Breast epithelium (tissue), 4 donors: Measurements from ENCODE around the gene UFSP1. TPM values are rescaled to one million over a fixed set of nuclear protein-coding genes. Genes with fewer than 3 reads are reported as not detected.

Experiments
- DNase-seq, 2 donors: peaks; one replicate each; pipeline ENCODE4 v3.0.0-alpha.2; 2019; ENCODE audit warnings: low spot score in 2 of 2
- H3K27ac ChIP-seq, 2 donors: fragments of 200-600 bp; sonication (generic) in 1 of 2; one replicate each; pipeline ENCODE4 v1.5.1; 2016 to 2019; ENCODE audit warnings: mild to moderate bottlenecking in 1 of 2
- H3K27me3 ChIP-seq, 2 donors: fragments of 200-600 bp; sonication (generic) in 1 of 2; one replicate each; pipeline versions ENCODE4 v1.5.1 to v1.6.0; 2017 to 2019; ENCODE audit warnings: control low read depth in 1 of 2, mild to moderate bottlenecking in 1 of 2
- H3K36me3 ChIP-seq: fragments of 200-600 bp; one replicate; pipeline ENCODE4 v1.5.1; 2019
- H3K4me1 ChIP-seq, 2 donors: fragments of 200-600 bp; sonication (generic); one replicate each; pipeline ENCODE4 v1.5.1; 2016 to 2019; ENCODE audit warnings: control low read depth in 1 of 2
- H3K4me3 ChIP-seq, 3 donors: fragments of 200-600 bp; sonication (generic); 1 replicate in 2 of 3; 2 replicates in 1 of 3; pipeline ENCODE4 v1.5.1; 2016 to 2019; ENCODE audit warnings: mild to moderate bottlenecking in 3 of 3, moderate library complexity in 2 of 3
- H3K9me3 ChIP-seq, 2 donors: fragments of 200-600 bp; sonication (generic) in 1 of 2; one replicate each; pipeline ENCODE4 v1.5.1; 2016 to 2019; ENCODE audit warnings: control low read depth in 1 of 2
- POLR2A ChIP-seq: fragments of 450-650 bp; IDR thresholded peaks from one replicate; pipeline ENCODE4 v1.6.1; 2016; ENCODE audit warnings: antibody characterized with exemption, mild to moderate bottlenecking, moderate library complexity
- POLR2AphosphoS5 ChIP-seq, 3 donors: sonication (generic); formaldehyde crosslinking; IDR thresholded peaks; one replicate each; pipeline ENCODE4 v1.6.1; 2017; ENCODE audit warnings: antibody characterized with exemption in 3 of 3
- intact Hi-C: fragments of 100-400 bp; cut with DNase I; formaldehyde crosslinking; loops from one replicate; pipeline ENCODE4 v1.15.1; 2023; ENCODE audit warnings: low total_unique reads
- total RNA-seq, 3 donors: library from RNA; depleted of rRNA; stranded (reverse); fragments of >200 nt; gene quantifications; one replicate each; pipeline ENCODE4 v1.1.0, GENCODE V29; 2016
- TF ChIP-seq, protein P1 (sequence below), 3 donors: fragments of 450-650 bp; IDR thresholded peaks; one replicate each; pipeline ENCODE4 v1.5.1; 2016 to 2017; ENCODE audit warnings: antibody characterized with exemption in 3 of 3, mild to moderate bottlenecking in 3 of 3, moderate library complexity in 3 of 3

Gene UFSP1
- total RNA-seq, 3 donors from 2014 or later: 2.9 to 4.2 (median 3.7) TPM

DNA sequence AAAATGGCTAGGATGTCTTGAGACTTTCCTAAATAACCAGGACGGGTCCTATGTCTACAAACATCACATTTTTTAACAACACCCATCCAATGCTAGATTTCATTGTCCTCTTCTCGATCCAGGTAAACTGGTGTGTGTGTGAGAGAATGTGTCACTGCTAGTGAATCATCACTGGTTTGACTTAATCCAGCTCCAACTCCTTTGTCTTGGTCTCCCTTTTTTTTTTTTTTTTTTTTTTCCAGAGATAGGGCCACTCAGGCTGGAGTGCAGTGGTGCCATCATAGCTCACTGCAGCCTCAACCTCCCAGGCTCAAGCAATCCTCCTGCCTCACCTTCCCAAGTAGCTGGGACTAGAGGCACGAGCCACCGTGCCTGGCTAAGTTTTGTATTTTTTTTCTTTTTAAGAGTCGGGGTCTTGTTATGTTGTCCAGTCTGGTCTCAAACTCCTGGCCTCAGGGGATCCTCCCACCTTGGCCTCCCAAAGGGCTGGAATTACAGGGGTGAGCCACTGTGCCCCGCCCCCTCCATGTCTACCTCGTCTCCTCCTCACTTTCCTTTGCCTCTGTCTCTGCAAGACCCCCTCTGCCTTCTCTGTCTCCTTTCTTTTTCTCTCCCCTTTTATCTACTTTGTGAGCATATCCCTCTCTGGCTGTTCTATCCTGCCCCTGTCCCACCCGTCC is 2.2 kb upstream of the UFSP1 start:
- Histone ChIP-seq H3K4me1 (peaks cover 0 to 10% of the 10 kb centered on the region in 2 donors), H3K36me3 (peaks cover 4% of the 10 kb centered on the region), H3K27me3 (peaks cover 4 to 16% of the 10 kb centered on the region in 2 donors), H3K27ac (peak overlapping the region; percentile 80 to 95), H3K4me3 (no peak overlapping the region), H3K9me3 (no peaks in the 10 kb centered on the region)
- no peak for TF ChIP-seq POLR2AphosphoS5 (IDR thresholded peaks at IDR 0.05)
- TF ChIP-seq, protein P1, sequence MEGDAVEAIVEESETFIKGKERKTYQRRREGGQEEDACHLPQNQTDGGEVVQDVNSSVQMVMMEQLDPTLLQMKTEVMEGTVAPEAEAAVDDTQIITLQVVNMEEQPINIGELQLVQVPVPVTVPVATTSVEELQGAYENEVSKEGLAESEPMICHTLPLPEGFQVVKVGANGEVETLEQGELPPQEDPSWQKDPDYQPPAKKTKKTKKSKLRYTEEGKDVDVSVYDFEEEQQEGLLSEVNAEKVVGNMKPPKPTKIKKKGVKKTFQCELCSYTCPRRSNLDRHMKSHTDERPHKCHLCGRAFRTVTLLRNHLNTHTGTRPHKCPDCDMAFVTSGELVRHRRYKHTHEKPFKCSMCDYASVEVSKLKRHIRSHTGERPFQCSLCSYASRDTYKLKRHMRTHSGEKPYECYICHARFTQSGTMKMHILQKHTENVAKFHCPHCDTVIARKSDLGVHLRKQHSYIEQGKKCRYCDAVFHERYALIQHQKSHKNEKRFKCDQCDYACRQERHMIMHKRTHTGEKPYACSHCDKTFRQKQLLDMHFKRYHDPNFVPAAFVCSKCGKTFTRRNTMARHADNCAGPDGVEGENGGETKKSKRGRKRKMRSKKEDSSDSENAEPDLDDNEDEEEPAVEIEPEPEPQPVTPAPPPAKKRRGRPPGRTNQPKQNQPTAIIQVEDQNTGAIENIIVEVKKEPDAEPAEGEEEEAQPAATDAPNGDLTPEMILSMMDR (IDR thresholded peaks at IDR 0.05): no peak
- intact Hi-C loops: no loop called here
- no peak for DNase-seq

DNA sequence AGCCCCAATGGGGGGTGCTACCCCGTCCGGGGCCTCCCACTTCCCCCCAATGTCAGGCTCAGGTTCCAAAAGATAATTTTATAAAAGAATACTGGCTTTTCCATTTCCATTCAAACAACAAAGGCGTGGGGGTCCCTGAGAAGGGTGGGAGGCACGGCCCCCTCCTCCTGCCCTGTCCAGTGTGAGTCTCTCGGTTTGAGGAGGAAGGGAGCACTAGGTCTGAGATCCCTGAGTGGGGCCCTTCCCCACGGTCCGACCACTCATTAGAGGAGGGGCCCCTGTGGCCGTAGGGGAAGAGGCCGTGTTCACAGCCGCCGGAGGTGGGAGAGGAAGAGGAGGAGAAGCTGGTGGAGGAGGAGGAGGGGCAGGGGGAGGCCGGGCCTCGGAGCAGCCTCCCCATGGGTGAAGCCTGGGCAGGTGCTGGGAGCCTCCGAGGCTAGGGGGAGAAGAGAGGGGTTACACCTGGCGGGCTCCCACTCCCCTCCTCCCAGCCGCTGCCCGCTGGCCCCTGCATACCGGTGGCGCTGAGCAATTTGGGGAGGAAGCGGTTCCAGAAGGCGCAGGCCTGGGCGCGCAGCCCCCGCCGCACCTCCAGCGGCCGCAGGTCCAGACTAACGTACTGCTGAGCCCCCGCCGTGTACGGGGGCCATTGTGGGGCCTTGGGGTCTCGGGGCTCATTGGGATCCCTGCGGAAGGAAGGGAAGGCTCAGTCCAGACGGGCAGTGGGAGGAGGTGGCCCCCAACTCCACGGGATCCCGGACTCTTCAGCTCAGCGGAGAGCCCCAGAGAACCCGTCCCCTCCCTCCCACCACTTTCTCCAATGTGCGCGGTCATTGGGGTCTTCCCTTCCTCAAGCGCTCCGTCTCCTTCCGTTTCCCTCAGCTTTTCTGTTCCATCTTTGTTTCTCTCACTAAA is 1.4 kb upstream of the UFSP1 start:
- peaks cover 12% of the 10 kb centered on the region for H3K36me3 ChIP-seq
- intact Hi-C loops: no loop called here
- H3K27ac ChIP-seq: peak overlapping the region; percentile 80 to 95

DNA sequence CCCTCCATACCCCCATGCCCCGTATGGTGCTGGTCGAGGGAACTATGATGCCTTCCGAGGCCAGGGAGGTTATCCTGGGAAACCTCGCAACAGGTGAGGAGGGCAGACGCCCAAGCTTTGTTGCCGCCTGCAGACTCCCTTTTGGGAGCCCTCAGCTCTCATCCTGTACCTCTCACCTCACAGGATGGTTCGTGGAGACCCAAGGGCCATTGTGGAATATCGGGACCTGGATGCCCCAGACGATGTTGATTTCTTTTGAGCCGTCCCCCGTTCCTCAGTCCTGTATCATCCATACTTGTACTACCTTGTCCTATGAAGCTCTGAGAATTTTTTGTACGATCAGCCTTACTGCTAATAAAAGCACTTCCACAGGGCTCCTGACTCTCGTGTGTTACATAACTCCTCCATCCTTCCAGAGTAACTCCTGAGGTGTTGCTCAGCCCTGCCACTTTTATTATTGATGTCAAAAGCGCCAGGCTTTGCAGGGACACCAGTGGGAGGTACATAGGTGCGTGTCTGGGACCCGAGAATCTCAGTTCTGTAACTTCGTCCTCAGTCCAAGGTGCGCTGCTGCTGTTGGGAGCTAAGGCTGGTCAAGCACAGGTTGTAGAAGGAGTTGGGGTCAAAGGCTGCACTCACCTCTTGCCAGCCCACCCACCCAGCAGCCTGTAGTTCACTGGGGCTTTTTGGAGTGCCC is 1.1 kb downstream of the UFSP1 start:
- Histone ChIP-seq H3K9me3 (no peaks in the 10 kb centered on the region), H3K4me1 (peaks cover 0 to 10% of the 10 kb centered on the region in 2 donors), H3K36me3 (peaks cover 21% of the 10 kb centered on the region), H3K4me3 (peak overlapping the region; percentile 53 to 89 (median 72)), H3K27me3 (no peaks in the 10 kb centered on the region), H3K27ac (peak overlapping the region; percentile 80 to 95)
- intact Hi-C loops: no loop called here
- TF ChIP-seq, protein P1 (IDR thresholded peaks at IDR 0.05): no peak
- TF ChIP-seq POLR2A (no peak), POLR2AphosphoS5 (IDR thresholded peaks at IDR 0.05) (no peak)
- no peak for DNase-seq

More for the DNA sequence above, 1.4 kb upstream of the UFSP1 start:
- peak overlapping the region; percentile 53 to 89 (median 72) for H3K4me3 ChIP-seq
- H3K4me1 ChIP-seq: peaks cover 0 to 10% of the 10 kb centered on the region in 2 donors
- H3K9me3 ChIP-seq: no peaks in the 10 kb centered on the region
- TF ChIP-seq POLR2AphosphoS5 (IDR thresholded peaks at IDR 0.05): no peak
- TF ChIP-seq, protein P1 (IDR thresholded peaks at IDR 0.05): no peak
- no peak for TF ChIP-seq POLR2A
- DNase-seq: no peak
- H3K27me3 ChIP-seq: peaks cover 4 to 8% of the 10 kb centered on the region in 2 donors

DNA sequence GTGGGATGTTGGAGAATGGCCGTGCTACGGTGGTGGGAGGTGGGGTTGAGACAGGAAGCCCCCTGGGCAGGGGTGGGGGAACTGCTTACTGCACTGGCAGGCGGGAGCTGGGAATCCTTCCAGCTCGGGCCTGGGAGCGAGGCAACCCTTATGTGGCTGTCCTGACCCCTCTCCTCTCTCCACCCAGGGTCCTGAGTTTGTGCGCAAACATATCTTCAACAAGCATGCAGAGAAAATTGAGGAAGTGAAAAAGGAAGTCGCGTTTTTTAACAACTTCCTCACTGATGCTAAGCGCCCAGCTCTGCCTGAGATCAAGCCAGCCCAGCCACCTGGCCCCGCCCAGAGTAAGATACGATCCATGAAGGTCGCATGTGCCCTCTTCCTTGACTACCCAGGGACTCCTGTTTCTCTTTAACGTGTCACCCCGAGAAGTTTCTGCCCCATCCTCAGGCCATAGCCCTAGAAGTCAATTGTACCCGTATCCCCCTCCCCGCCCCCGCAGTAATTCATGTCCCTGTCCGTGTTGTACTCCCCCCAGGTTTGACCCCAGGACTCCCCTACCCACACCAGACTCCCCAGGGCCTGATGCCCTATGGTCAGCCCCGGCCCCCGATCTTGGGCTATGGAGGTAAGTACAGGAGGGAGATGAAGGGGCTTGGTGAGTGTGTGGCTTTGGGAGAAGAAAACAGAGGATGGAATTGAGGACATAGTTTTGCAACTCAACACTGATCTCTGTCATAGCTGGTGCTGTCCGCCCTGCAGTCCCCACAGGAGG is 1.8 kb downstream of the UFSP1 start:
- peaks cover 0 to 10% of the 10 kb centered on the region in 2 donors for H3K4me1 ChIP-seq
- no peak for DNase-seq
- TF ChIP-seq, protein P1 (IDR thresholded peaks at IDR 0.05): no peak
- TF ChIP-seq POLR2A (no peak), POLR2AphosphoS5 (IDR thresholded peaks at IDR 0.05) (no peak)
- peak overlapping the region; percentile 7 to 55 for H3K27ac ChIP-seq
- intact Hi-C loops: no loop called here
- no peak overlapping the region for H3K4me3 ChIP-seq
- H3K9me3 ChIP-seq: no peaks in the 10 kb centered on the region
- peaks cover 21% of the 10 kb centered on the region for H3K36me3 ChIP-seq
- no peaks in the 10 kb centered on the region for H3K27me3 ChIP-seq
